ENCODE measurements around the gene LRRC30.

DNA sequence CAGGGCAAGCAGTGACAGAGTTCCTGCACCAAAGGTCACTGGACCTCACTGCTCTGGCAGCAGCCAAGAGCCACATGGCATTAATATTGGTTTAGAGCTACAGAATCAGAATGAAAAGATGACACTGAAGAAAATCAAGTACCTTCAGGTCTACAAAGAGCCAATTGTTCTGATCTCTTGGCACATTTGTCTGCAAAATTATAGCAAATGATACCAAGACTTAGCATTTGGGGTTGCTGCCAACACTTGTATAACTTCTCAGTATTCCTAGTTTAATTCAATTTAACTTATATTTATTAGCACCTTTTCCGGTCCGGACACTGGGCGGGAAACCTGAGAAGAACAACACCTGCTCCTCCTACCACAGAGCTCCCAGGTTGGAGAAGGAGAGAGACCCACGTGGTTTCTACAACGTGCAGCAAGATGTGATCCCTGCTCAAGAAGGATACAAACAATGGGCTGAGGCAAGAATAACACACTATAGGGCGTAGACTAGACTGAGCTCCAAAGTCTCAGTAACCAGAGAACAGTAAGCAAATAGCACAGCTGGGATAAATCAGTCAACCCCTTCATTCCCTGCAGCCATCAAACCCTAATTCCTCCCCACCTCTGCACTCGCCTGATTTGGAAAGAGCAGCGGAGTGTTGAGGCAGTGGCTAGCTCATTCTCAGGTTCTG lies 2.4 kb downstream of the LRRC30 start:
- TF ChIP-seq RARB (CRISPR knock-in tag; IDR thresholded peaks at IDR 0.05) = no peak
- no peak for TF ChIP-seq ZFP3 (CRISPR knock-in tag; IDR thresholded peaks at IDR 0.05)
- TF ChIP-seq ZFP30 (CRISPR knock-in tag; IDR thresholded peaks at IDR 0.05) = no peak
- no peak for TF ChIP-seq ARNTL (CRISPR knock-in tag; IDR thresholded peaks at IDR 0.05; ENCODE audit: borderline replicate concordance, low read depth)
